COLO668 (cell line): ENCODE results near the gene DPP10.
"Not testable (repeated sequence)": the region's sequence is repeated elsewhere in the genome, so short reads cannot be mapped to it uniquely, and the experiment has no call there.

ENCODE experiments used
- DNase-seq: peaks from one replicate; lab custom pipeline; 2025; ENCODE audit not compliant: unreplicated experiment; lab: John Stamatoyannopoulos, UW

The DPP10 gene

GRCh38 chr2:114709936-114710850 lies 267.8 kb downstream of the DPP10 start:
- DNase-seq, result no peak

- no peak for DNase-seq
Observed at GRCh38 chr2:114714313-114714712, 271.9 kb downstream of the DPP10 start.

- DNase-seq, result no peak
Observed at GRCh38 chr2:114717049-114717448, 274.6 kb downstream of the DPP10 start.

GRCh38 chr2:114724454-114724853 lies 282.0 kb downstream of the DPP10 start:
- no peak for DNase-seq

- DNase-seq, result no peak
Observed at GRCh38 chr2:114727012-114727411, 284.6 kb downstream of the DPP10 start.

GRCh38 chr2:114728372-114728771 lies 285.9 kb downstream of the DPP10 start:
- no peak for DNase-seq

GRCh38 chr2:114729026-114729425 lies 286.6 kb downstream of the DPP10 start:
- DNase-seq, result no peak

- DNase-seq, result no peak
Observed at GRCh38 chr2:114735126-114735525, 292.7 kb downstream of the DPP10 start.

GRCh38 chr2:114742245-114742644 lies 299.8 kb downstream of the DPP10 start:
- DNase-seq, result no peak

GRCh38 chr2:114745700-114746099 lies 303.3 kb downstream of the DPP10 start:
- no peak for DNase-seq

- not testable (repeated sequence) for DNase-seq
Observed at GRCh38 chr2:114748175-114748574, 305.7 kb downstream of the DPP10 start.

- no peak for DNase-seq
Observed at GRCh38 chr2:114752425-114752824, 310.0 kb downstream of the DPP10 start.

GRCh38 chr2:114753145-114753544 lies 310.7 kb downstream of the DPP10 start:
- DNase-seq, result no peak

GRCh38 chr2:114754907-114755563 lies 312.6 kb downstream of the DPP10 start:
- DNase-seq, result peak; percentile 50

GRCh38 chr2:114762376-114762775 lies 319.9 kb downstream of the DPP10 start:
- no peak for DNase-seq

- no peak for DNase-seq
Observed at GRCh38 chr2:114762986-114763385, 320.5 kb downstream of the DPP10 start.

- no peak for DNase-seq
Observed at GRCh38 chr2:114769110-114769509, 326.7 kb downstream of the DPP10 start.

- no peak for DNase-seq
Observed at GRCh38 chr2:114769991-114770390, 327.6 kb downstream of the DPP10 start.

- DNase-seq, result no peak
Observed at GRCh38 chr2:114784046-114784445, 341.6 kb downstream of the DPP10 start.

GRCh38 chr2:114784890-114785583 lies 342.6 kb downstream of the DPP10 start:
- no peak for DNase-seq

GRCh38 chr2:114786901-114787300 lies 344.5 kb downstream of the DPP10 start:
- no peak for DNase-seq

GRCh38 chr2:114787486-114787885 lies 345.0 kb downstream of the DPP10 start:
- no peak for DNase-seq
